ENCODE measurements around the gene CLDN9.

The CLDN9 gene

GRCh38 chr16:3058139-3059030 lies 45.7 kb downstream of the CLDN9 start:
- DNase-seq: peak; percentile 71

GRCh38 chr16:3059041-3059722 lies 46.5 kb downstream of the CLDN9 start:
- peak; percentile 92 for DNase-seq

GRCh38 chr16:3059723-3060242 lies 47.1 kb downstream of the CLDN9 start:
- DNase-seq: no peak

GRCh38 chr16:3060339-3061127 lies 47.8 kb downstream of the CLDN9 start:
- no peak for DNase-seq

- DNase-seq: no peak
Measured at GRCh38 chr16:3062553-3062952, 49.8 kb downstream of the CLDN9 start.

- no peak for DNase-seq
Measured at GRCh38 chr16:3063625-3064386, 51.1 kb downstream of the CLDN9 start.

All from stimulated activated CD8-positive, alpha-beta memory T cell treated with anti-CD3 and anti-CD28 coated beads, Interleukin-4, amount 100 ng/mL, for 48 hours (primary cell).